PFSK-1 (cell line): Measurements from ENCODE around the gene CYP4F12.

ENCODE experiments used
- FOXP2 ChIP-seq: optimal IDR thresholded peaks from 2 replicates; pipeline ENCODE3; 2011; ENCODE audit warnings: borderline replicate concordance, control low read depth, inconsistent platforms; ENCODE audit not compliant: insufficient read depth; ENCODE audit errors: extremely low read length, extremely low read depth
- POLR2AphosphoS5 ChIP-seq: IDR thresholded peaks from 2 replicates; pipeline ENCODE4 v1.6.1; 2012; ENCODE audit warnings: low read depth, mild to moderate bottlenecking, control low read depth, low read length, moderate library complexity
- SIN3A ChIP-seq: IDR thresholded peaks from 2 replicates; pipeline ENCODE4 v1.6.1; 2012; ENCODE audit warnings: mild to moderate bottlenecking, low read length, moderate library complexity, borderline replicate concordance; ENCODE audit not compliant: insufficient read depth
- TF ChIP-seq, protein P1 (sequence below), 2 experiments: IDR thresholded peaks; 2 replicates each; pipeline versions ENCODE4 v1.6.1 to v1.8.0; 2011 to 2012; ENCODE audit warnings: low read depth in 2 of 2, low read length in 2 of 2, control low read depth in 1 of 2, inconsistent platforms in 1 of 2, mild to moderate bottlenecking in 1 of 2, moderate library complexity in 1 of 2; ENCODE audit not compliant: insufficient read depth in 1 of 2

DNA sequence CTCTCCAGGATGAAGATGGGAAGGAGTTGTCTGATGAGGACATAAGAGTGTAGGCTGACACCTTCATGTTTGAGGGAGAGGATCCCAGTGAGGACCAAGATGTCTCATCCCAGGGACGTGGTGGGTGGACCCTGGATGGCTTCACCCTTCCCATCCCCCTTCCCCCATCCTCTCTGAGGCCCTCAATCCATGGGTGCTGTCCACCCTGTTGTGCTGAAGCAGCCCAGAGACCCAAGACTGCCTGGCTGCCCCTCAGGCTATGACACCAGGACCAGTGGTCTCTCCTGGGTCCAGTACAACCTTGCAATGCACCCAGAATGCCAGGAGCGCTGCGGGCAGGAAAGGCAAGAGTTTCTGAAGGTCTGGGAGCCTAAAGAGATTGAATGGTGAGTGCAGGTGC, 3.4 kb upstream of the CYP4F12 start:
- TF ChIP-seq FOXP2: no peak
- TF ChIP-seq SIN3A: no peak
- TF ChIP-seq, protein P1, sequence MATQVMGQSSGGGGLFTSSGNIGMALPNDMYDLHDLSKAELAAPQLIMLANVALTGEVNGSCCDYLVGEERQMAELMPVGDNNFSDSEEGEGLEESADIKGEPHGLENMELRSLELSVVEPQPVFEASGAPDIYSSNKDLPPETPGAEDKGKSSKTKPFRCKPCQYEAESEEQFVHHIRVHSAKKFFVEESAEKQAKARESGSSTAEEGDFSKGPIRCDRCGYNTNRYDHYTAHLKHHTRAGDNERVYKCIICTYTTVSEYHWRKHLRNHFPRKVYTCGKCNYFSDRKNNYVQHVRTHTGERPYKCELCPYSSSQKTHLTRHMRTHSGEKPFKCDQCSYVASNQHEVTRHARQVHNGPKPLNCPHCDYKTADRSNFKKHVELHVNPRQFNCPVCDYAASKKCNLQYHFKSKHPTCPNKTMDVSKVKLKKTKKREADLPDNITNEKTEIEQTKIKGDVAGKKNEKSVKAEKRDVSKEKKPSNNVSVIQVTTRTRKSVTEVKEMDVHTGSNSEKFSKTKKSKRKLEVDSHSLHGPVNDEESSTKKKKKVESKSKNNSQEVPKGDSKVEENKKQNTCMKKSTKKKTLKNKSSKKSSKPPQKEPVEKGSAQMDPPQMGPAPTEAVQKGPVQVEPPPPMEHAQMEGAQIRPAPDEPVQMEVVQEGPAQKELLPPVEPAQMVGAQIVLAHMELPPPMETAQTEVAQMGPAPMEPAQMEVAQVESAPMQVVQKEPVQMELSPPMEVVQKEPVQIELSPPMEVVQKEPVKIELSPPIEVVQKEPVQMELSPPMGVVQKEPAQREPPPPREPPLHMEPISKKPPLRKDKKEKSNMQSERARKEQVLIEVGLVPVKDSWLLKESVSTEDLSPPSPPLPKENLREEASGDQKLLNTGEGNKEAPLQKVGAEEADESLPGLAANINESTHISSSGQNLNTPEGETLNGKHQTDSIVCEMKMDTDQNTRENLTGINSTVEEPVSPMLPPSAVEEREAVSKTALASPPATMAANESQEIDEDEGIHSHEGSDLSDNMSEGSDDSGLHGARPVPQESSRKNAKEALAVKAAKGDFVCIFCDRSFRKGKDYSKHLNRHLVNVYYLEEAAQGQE (IDR thresholded peaks at IDR 0.05; ENCODE audit: insufficient read depth in 1 of 2, low read depth in 2 of 2, low read length in 2 of 2): peak in 1 of 2 experiments; percentile 69; a peak in 1 of 4 replicates
- TF ChIP-seq POLR2AphosphoS5: no peak
